K562 (cell line): Measurements from ENCODE around the gene ANAPC16. TPM values are rescaled to one million over a fixed set of nuclear protein-coding genes. Genes with fewer than 3 reads are reported as not detected.

Source experiments
- CBFB ChIP-seq: sonication (generic); formaldehyde crosslinking; IDR thresholded peaks from 2 replicates; pipeline ENCODE4 v1.4.0; 2020; ENCODE audit warnings: mild to moderate bottlenecking, missing genetic modification reagents
- CHD1 ChIP-seq: fragments of 200-600 bp; sonication (generic); IDR thresholded peaks from one replicate; pipeline ENCODE4 v1.6.1; 2012; ENCODE audit warnings: mild to moderate bottlenecking, moderate library complexity, low read length, inconsistent platforms
- COPS2 ChIP-seq: fragments of 450-650 bp; conservative IDR thresholded peaks from 2 replicates; pipeline ENCODE4 v1.6.1; 2016; ENCODE audit warnings: mild to moderate bottlenecking, moderate library complexity
- EP400 ChIP-seq: fragments of 450-650 bp; IDR thresholded peaks from 2 replicates; pipeline ENCODE4 v1.6.1; 2017; ENCODE audit warnings: antibody characterized with exemption, mild to moderate bottlenecking, moderate library complexity
- HDAC8 ChIP-seq: fragments of 450-650 bp; IDR thresholded peaks from 2 replicates; pipeline ENCODE4 v1.6.1; 2016; ENCODE audit warnings: mild to moderate bottlenecking, missing genetic modification characterization, moderate library complexity, missing compliant biosample characterization
- HMGN3 ChIP-seq: IDR thresholded peaks from 2 replicates; pipeline ENCODE4 v1.6.1; 2011; ENCODE audit warnings: borderline replicate concordance, low read depth, mild to moderate bottlenecking, mixed read lengths, low read length; ENCODE audit not compliant: insufficient read length; ENCODE audit errors: extremely low read depth
- MEF2A ChIP-seq: IDR thresholded peaks from 2 replicates; pipeline ENCODE4 v1.6.1; 2011; ENCODE audit warnings: low read depth, mild to moderate bottlenecking, low read length, moderate library complexity; ENCODE audit not compliant: control insufficient read depth
- MYBL2 ChIP-seq, 2 experiments: fragments of 450-650 bp in 1 of 2; sonication (generic) in 1 of 2; formaldehyde crosslinking in 1 of 2; IDR thresholded peaks; 2 replicates each; pipeline versions ENCODE4 v1.6.1 to v1.8.1; 2017 to 2022; ENCODE audit warnings: borderline replicate concordance in 1 of 2, inconsistent platforms in 1 of 2, low read depth in 1 of 2, mild to moderate bottlenecking in 1 of 2, missing genetic modification reagents in 1 of 2, moderate library complexity in 1 of 2
- NFRKB ChIP-seq: fragments of 450-650 bp; IDR thresholded peaks from 2 replicates; pipeline ENCODE4 v1.6.1; 2016; ENCODE audit warnings: low read depth
- NUFIP1 ChIP-seq: fragments of 450-650 bp; IDR thresholded peaks from 2 replicates; pipeline ENCODE4 v1.6.1; 2018; ENCODE audit not compliant: partially characterized antibody
- PRPF4 ChIP-seq: fragments of 200-400 bp; formaldehyde crosslinking; IDR thresholded peaks from one replicate; pipeline ENCODE4 v1.6.1; 2017; ENCODE audit warnings: low read length, low read depth, mild to moderate bottlenecking; ENCODE audit not compliant: insufficient read depth, poor library complexity, severe bottlenecking
- RBFOX2 ChIP-seq: fragments of 200-400 bp; formaldehyde crosslinking; IDR thresholded peaks from 2 replicates; pipeline ENCODE4 v1.6.1; 2017; ENCODE audit warnings: low read depth, mild to moderate bottlenecking, low read length, moderate library complexity
- SIRT6 ChIP-seq: IDR thresholded peaks from one replicate; pipeline ENCODE4 v1.6.1; 2012; ENCODE audit warnings: low read depth, mild to moderate bottlenecking, control low read depth, inconsistent platforms, low read length, moderate library complexity
- SMAD2 ChIP-seq: fragments of 150-350 bp; IDR thresholded peaks from 2 replicates; pipeline ENCODE4 v1.6.1; 2014; ENCODE audit warnings: low read depth, mild to moderate bottlenecking, low read length
- SOX6 ChIP-seq: fragments of 450-650 bp; IDR thresholded peaks from 2 replicates; pipeline ENCODE4 v1.6.1; 2014; ENCODE audit warnings: mild to moderate bottlenecking
- TAF1 ChIP-seq: IDR thresholded peaks from 2 replicates; pipeline ENCODE4 v1.6.1; 2011; ENCODE audit warnings: mild to moderate bottlenecking, low read length, moderate library complexity; ENCODE audit not compliant: insufficient read depth, control insufficient read depth, severe bottlenecking; ENCODE audit errors: extremely low read depth
- TOE1 ChIP-seq, 2 experiments: fragments of 450-650 bp in 1 of 2; sonication (generic) in 1 of 2; formaldehyde crosslinking in 1 of 2; IDR thresholded peaks; 2 replicates each; pipeline versions ENCODE4 v1.7.1 to v1.8.0; 2016 to 2022; ENCODE audit warnings: borderline replicate concordance in 2 of 2, mild to moderate bottlenecking in 2 of 2, antibody characterized with exemption in 1 of 2, inconsistent platforms in 1 of 2, low read depth in 1 of 2, missing genetic modification reagents in 1 of 2, moderate library complexity in 1 of 2
- ZNF140 ChIP-seq: fragments of 250-450 bp; sonication (Bioruptor Pico); IDR thresholded peaks from 2 replicates; pipeline ENCODE4 v1.8.0; 2021; ENCODE audit warnings: moderate library complexity, mild to moderate bottlenecking, inconsistent platforms
- ZNF239 ChIP-seq: fragments of 250-450 bp; sonication (Bioruptor Pico); IDR thresholded peaks from 2 replicates; pipeline ENCODE4 v1.4.0; 2020; ENCODE audit warnings: mild to moderate bottlenecking
- ZNF311 ChIP-seq: fragments of 250-450 bp; sonication (Bioruptor Pico); IDR thresholded peaks from 2 replicates; pipeline ENCODE4 v1.4.0; 2020; ENCODE audit warnings: mild to moderate bottlenecking, moderate library complexity
- polyA plus RNA-seq, 8 experiments: library from polyadenylated mRNA; depleted of rRNA in 4 of 8; stranded (reverse) in 5 of 8; unstranded in 3 of 8; fragments of >200 nt; fragmentation: Nextera tagmentation in 2 of 8; fragmentation: Illumina TruSeq in 1 of 8; extraction: Ambion mirVana in 2 of 8; extraction: Trizol in 1 of 8; gene quantifications; 2 replicates each; pipeline versions ENCODE4 v1.2.1 to v1.2.3, GENCODE V29; 2011 to 2014; ENCODE audit warnings: inconsistent platforms in 1 of 8, missing spikeins in 1 of 8
- total RNA-seq, 7 experiments: library from RNA; depleted of rRNA in 6 of 7; stranded (reverse); fragments of >200 nt in 6 of 7; fragmentation: Illumina TruSeq in 2 of 7; extraction: Trizol in 2 of 7; gene quantifications; 2 replicates each; pipeline versions ENCODE4 v1.2.1 to v1.2.3, GENCODE V29; 2011 to 2021; ENCODE audit warnings: low replicate concordance in 1 of 7
- TF ChIP-seq, protein P1 (sequence below), 2 experiments: fragments of 200-800 bp in 1 of 2; sonication (Bioruptor generic) in 1 of 2; sonication (generic) in 1 of 2; formaldehyde crosslinking in 1 of 2; IDR thresholded peaks in 1 of 2; conservative IDR thresholded peaks in 1 of 2; 2 replicates each; pipeline versions ENCODE4 v1.5.0 to v1.6.1; 2016 to 2020; ENCODE audit warnings: missing compliant biosample characterization in 1 of 2, missing genetic modification characterization in 1 of 2, missing genetic modification reagents in 1 of 2
- TF ChIP-seq, protein P2 (sequence below): fragments of 250-450 bp; sonication (Bioruptor Pico); IDR thresholded peaks from 2 replicates; pipeline ENCODE4 v1.6.1; 2021; ENCODE audit warnings: mild to moderate bottlenecking

The ANAPC16 gene
- total and polyA plus RNA-seq, 9 of the 15 experiments (the other 6 are each of a cell fraction or from before 2014, with no cell fraction given) = 42.6 to 208 (median 108) TPM

DNA sequence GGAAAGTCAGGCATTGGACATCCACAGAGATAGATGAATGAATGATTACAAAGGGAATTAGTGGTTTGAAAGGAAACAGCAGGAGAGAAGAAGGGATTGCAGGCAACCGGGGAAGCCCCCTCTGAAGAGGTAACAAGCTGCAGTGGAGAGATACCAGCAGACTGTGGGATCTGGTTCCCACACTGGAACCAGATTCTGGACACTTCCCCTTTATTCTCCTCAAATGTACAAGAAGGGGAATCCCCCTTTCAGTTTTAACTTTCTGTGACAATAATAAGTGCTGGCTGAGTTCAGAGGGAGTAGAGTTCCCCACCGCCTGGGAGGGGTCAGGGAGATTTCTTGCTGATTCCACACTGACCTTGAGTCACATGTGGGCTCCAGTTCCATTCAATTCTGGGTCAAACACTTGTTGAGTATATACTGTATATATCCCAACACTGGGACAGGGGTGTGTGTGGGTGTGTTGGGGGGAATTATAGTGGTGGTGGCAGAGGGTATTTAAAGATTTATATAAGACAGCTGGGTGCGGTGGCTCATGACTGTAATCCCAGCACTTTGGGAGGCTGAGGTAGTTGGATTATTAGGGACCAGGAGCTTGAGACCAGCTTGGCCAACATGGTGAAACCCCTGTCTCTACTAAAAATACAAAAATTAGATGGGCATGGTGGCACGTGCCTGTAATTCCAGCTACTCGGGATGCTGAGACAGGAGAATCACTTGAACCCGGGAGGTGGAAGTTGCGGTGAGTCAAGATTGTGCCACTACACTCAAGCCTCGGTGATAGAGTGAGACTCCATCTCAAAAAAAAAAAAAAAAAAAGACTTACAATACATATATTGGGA, 41.5 kb downstream of the ANAPC16 start (continued):
- TF ChIP-seq HDAC8 = no peak
- TF ChIP-seq, protein P1, sequence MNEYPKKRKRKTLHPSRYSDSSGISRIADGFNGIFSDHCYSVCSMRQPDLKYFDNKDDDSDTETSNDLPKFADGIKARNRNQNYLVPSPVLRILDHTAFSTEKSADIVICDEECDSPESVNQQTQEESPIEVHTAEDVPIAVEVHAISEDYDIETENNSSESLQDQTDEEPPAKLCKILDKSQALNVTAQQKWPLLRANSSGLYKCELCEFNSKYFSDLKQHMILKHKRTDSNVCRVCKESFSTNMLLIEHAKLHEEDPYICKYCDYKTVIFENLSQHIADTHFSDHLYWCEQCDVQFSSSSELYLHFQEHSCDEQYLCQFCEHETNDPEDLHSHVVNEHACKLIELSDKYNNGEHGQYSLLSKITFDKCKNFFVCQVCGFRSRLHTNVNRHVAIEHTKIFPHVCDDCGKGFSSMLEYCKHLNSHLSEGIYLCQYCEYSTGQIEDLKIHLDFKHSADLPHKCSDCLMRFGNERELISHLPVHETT (CRISPR knock-in tag; conservative IDR thresholded peaks at IDR 0.05 in 1 of 2, IDR thresholded peaks at IDR 0.05 in 1 of 2) = peak in 1 of 2 experiments; percentile 69; a peak in 1 of 4 replicates
- TF ChIP-seq ZNF140 (CRISPR knock-in tag) = no peak
- no peak for TF ChIP-seq SMAD2
- TF ChIP-seq SOX6 = peak; percentile 88
- TF ChIP-seq CHD1 = no peak
- TF ChIP-seq CBFB (CRISPR knock-in tag) = no peak
- TF ChIP-seq SIRT6 = no peak
- no peak for TF ChIP-seq MYBL2 (IDR thresholded peaks at IDR 0.05; ENCODE audit: low read depth)
- TF ChIP-seq MYBL2 (CRISPR knock-in tag; IDR thresholded peaks at IDR 0.05; ENCODE audit: borderline replicate concordance) = no peak
- TF ChIP-seq HMGN3 = peak; percentile 61
- TF ChIP-seq ZNF311 (CRISPR knock-in tag) = no peak
- no peak for TF ChIP-seq EP400
- no peak for TF ChIP-seq COPS2
- no peak for TF ChIP-seq TOE1 (IDR thresholded peaks at IDR 0.05; ENCODE audit: borderline replicate concordance)
- no peak for TF ChIP-seq TOE1 (CRISPR knock-in tag; IDR thresholded peaks at IDR 0.05; ENCODE audit: borderline replicate concordance, low read depth)
- TF ChIP-seq ZNF239 = no peak
- no peak for TF ChIP-seq TAF1
- TF ChIP-seq, protein P2, sequence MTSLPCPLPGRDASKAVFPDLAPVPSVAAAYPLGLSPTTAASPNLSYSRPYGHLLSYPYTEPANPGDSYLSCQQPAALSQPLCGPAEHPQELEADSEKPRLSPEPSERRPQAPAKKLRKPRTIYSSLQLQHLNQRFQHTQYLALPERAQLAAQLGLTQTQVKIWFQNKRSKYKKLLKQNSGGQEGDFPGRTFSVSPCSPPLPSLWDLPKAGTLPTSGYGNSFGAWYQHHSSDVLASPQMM = no peak
- TF ChIP-seq MEF2A = no peak
- TF ChIP-seq NFRKB = no peak
- TF ChIP-seq RBFOX2 = no peak
- no peak for TF ChIP-seq PRPF4
- TF ChIP-seq NUFIP1 = no peak
